Erythroblast (primary cell): ENCODE data around the gene PHTF2.

Source experiments
- GATA1 ChIP-seq: IDR thresholded peaks from 2 replicates; pipeline ENCODE4 v1.6.1; 2011; ENCODE audit warnings: low read depth, mild to moderate bottlenecking, control low read depth, low read length, moderate library complexity
- POLR2A ChIP-seq: IDR thresholded peaks from 2 replicates; pipeline ENCODE4 v1.6.1; 2011; ENCODE audit warnings: mild to moderate bottlenecking, low read length

DNA sequence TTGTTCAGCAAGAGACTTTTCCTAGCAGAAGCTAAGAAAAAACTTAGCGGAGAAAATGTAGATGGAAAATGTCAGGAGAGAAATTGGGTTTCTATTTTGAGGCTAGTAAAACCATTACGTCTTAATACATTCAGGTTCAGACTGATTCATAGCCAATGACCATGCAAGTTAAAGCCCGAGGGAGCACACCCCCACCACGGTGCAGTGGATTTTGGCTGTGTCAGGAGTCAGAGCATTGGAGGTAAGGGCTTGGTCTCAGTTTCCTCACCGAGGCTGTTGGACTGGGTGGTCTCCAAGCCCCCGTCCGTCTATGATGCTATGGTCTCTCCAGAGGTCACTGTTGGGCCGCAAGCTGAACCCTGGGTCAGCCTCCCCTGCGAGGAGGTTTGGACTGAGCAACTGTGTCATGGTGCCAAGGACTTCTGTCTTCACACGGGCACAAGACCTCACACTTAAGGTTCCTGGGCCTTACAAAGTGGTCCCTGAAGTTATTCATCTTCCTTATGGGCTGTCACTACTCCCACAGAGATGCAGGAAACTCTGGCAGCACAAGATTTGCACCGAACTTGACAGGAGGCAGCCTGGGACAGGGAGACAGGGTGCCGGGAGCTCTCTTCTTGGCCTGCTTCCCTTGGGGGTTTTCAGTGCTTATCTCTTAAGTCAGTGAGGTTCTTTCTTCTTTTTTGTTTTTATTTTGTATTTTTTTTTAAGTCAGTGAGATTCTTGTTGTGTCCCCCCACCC is 186.8 kb downstream of the PHTF2 start:
- TF ChIP-seq POLR2A (no peak), GATA1 (no peak)
